Esophagus squamous epithelium (tissue), 5 donors: Measurements from ENCODE around the gene GPR132. TPM values are rescaled to one million over a fixed set of nuclear protein-coding genes. Genes with fewer than 3 reads are reported as not detected.
A peak's percentile ranks its signal among the peaks of the same experiment; 100 is the strongest.

Source experiments
- DNase-seq: peaks from one replicate; lab custom pipeline; 2025; lab: John Stamatoyannopoulos, UW
- H3K27ac ChIP-seq, 4 donors: fragments of 200-600 bp; sonication (generic); one replicate each; pipeline ENCODE4 v1.5.1; 2016 to 2019; ENCODE audit warnings: mild to moderate bottlenecking in 1 of 4
- H3K27me3 ChIP-seq, 4 donors: fragments of 200-600 bp; sonication (generic); 1 replicate in 3 of 4; 2 replicates in 1 of 4; pipeline versions ENCODE4 v1.5.1 to v1.6.0; 2017 to 2021; ENCODE audit warnings: antibody characterized with exemption in 1 of 4
- H3K36me3 ChIP-seq, 3 donors: fragments of 200-600 bp; sonication (generic); one replicate each; pipeline ENCODE4 v1.5.1; 2016 to 2019
- H3K4me1 ChIP-seq, 3 donors: fragments of 200-600 bp; sonication (generic); one replicate each; pipeline ENCODE4 v1.5.1; 2017 to 2019
- H3K4me3 ChIP-seq, 4 donors: fragments of 200-600 bp; sonication (generic); 1 replicate in 3 of 4; 2 replicates in 1 of 4; pipeline ENCODE4 v1.5.1; 2016 to 2019; ENCODE audit warnings: mild to moderate bottlenecking in 2 of 4, moderate library complexity in 1 of 4
- H3K9me3 ChIP-seq, 3 donors: fragments of 200-600 bp; sonication (generic); one replicate each; pipeline ENCODE4 v1.5.1; 2016 to 2019
- CTCF ChIP-seq, 6 experiments: fragments of 450-650 bp in 4 of 6; fragments of 200-600 bp in 2 of 6; sonication (generic) in 2 of 6; IDR thresholded peaks; one replicate each; pipeline ENCODE4 v1.5.1; 2016 to 2019; ENCODE audit warnings: antibody characterized with exemption in 6 of 6, mild to moderate bottlenecking in 4 of 6, moderate library complexity in 4 of 6
- POLR2A ChIP-seq, 4 donors: fragments of 450-650 bp; IDR thresholded peaks; one replicate each; pipeline ENCODE4 v1.6.1; 2017; ENCODE audit warnings: antibody characterized with exemption in 4 of 4, mild to moderate bottlenecking in 4 of 4, moderate library complexity in 3 of 4
- WGBS, 2 donors: methylation state at CpG; one replicate each; pipeline ENCODE4 v1.1.5; 2018; 5-methylcytosine and 5-hydroxymethylcytosine counted together
- intact Hi-C: fragments of 100-400 bp; cut with DNase I; formaldehyde crosslinking; loops from one replicate; pipeline ENCODE4 v1.15.0; 2022
- total RNA-seq, 4 donors: library from RNA; depleted of rRNA; stranded (reverse); fragments of >200 nt; gene quantifications; one replicate each; pipeline ENCODE4 v1.1.0, GENCODE V29; 2016
- donor health status: DM: yes; HTN: yes; CAD: no.

Gene GPR132
- total RNA-seq, 4 donors from 2014 or later = 0.79 to 5.0 (median 1.6) TPM

GRCh38 chr14:105012171-105012985 is 52.9 kb downstream of the GPR132 start:
- WGBS, 2 donors = 39 to 42% methylated on average over 11 to 14 of the region's 23 CpGs
- Histone ChIP-seq H3K27me3 (no peaks in the 10 kb centered on the region), H3K36me3 (peaks cover 8 to 46% (median 33%) of the 10 kb centered on the region in 3 donors), H3K27ac (peak overlapping the region in 1 of 4 donors; percentile 8), H3K4me3 (no peak overlapping the region), H3K4me1 (peaks cover 12 to 57% (median 40%) of the 10 kb centered on the region in 3 donors), H3K9me3 (no peaks in the 10 kb centered on the region)
- TF ChIP-seq POLR2A (IDR thresholded peaks at IDR 0.05) (no peak), CTCF (IDR thresholded peaks at IDR 0.05) (peak in 3 of 6 experiments; percentile 21 to 50 (median 29))
- intact Hi-C loops = no loop called here
- DNase-seq = no peak

GRCh38 chr14:105011312-105011990 is 53.8 kb downstream of the GPR132 start:
- intact Hi-C loops = no loop called here
- Histone ChIP-seq H3K4me1 (peaks cover 10 to 48% (median 33%) of the 10 kb centered on the region in 3 donors), H3K9me3 (no peaks in the 10 kb centered on the region), H3K36me3 (peaks cover 8 to 55% (median 34%) of the 10 kb centered on the region in 3 donors), H3K4me3 (no peak overlapping the region), H3K27ac (no peak overlapping the region), H3K27me3 (no peaks in the 10 kb centered on the region)
- no peak for DNase-seq
- 77 to 80% methylated on average over 1 to 16 of the region's 29 CpGs for WGBS, 2 donors
- TF ChIP-seq CTCF (IDR thresholded peaks at IDR 0.05) = no peak
- no peak for TF ChIP-seq POLR2A (IDR thresholded peaks at IDR 0.05)

GRCh38 chr14:105010891-105011291 is 54.3 kb downstream of the GPR132 start:
- Histone ChIP-seq H3K4me1 (peaks cover 6 to 44% (median 27%) of the 10 kb centered on the region in 3 donors), H3K9me3 (no peaks in the 10 kb centered on the region), H3K36me3 (peaks cover 8 to 61% (median 34%) of the 10 kb centered on the region in 3 donors), H3K27me3 (no peaks in the 10 kb centered on the region), H3K27ac (no peak overlapping the region), H3K4me3 (no peak overlapping the region)
- intact Hi-C loops = no loop called here
- DNase-seq = no peak
- WGBS, 2 donors = 76 to 82% methylated on average over 7 to 15 of the region's 17 CpGs
- TF ChIP-seq POLR2A (IDR thresholded peaks at IDR 0.05) = no peak
- TF ChIP-seq CTCF (IDR thresholded peaks at IDR 0.05) = no peak

- Histone ChIP-seq H3K27me3 (no peaks in the 10 kb centered on the region), H3K4me3 (no peak overlapping the region), H3K9me3 (no peaks in the 10 kb centered on the region), H3K36me3 (peaks cover 8 to 62% (median 34%) of the 10 kb centered on the region in 3 donors), H3K4me1 (peaks cover 0 to 43% (median 19%) of the 10 kb centered on the region in 3 donors), H3K27ac (no peak overlapping the region)
- no peak for DNase-seq
- intact Hi-C loops = no loop called here
- TF ChIP-seq POLR2A (IDR thresholded peaks at IDR 0.05) = no peak
- TF ChIP-seq CTCF (IDR thresholded peaks at IDR 0.05) = no peak
- 73 to 95% methylated on average over 3 to 4 of the region's 4 CpGs for WGBS, 2 donors
These were observed 55.1 kb downstream of the GPR132 start for GRCh38 chr14:105010106-105010505.
